KG1 (cell line): ENCODE measurements around the gene NECTIN1.

Experiments used
- DNase-seq: peaks from one replicate; lab custom pipeline; 2025; lab: John Stamatoyannopoulos, UW

Gene NECTIN1

DNA sequence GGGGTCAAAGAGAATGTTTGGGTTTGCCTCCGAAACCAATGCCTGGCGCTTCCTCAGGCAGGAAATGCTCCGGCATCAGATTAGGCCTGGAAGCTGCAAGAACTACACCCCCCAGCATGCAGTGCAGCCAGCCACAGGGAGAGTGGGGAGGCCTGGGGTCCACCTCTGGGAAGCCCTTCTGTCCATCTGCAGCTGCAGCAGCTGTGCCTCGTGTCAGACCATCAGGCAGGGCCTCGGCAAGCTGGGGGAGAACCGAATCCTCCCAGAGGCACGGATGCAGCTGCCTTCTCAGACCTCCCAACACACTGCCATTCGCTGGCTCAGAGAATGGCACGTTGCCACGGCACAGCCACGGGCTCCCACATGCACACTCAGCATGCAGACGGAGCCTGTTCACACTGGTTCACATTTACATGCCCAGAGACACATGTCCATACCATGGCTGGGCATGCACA lies 57.4 kb downstream of the NECTIN1 start:
- DNase-seq, result no peak

DNA sequence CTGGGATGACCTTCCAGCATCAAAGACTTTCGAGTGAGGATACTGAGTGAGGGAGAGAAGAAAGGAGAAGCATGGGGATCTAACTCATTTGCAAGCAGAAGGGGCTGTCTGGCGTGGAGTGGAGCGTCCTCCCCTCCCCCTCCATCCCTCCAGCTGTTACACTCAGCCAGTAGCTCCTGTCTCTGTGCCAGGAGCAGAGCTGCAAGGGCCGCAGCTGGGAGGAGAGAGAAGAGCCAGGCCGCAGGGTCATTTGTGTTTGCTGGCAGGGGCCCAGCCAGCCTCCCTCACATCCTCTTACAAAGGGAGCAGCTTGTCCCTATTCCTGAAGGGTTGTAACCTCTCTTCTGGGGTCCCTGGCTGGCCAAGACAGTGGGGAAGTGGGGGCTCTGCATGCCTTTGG lies 57.9 kb downstream of the NECTIN1 start:
- no peak for DNase-seq

DNA sequence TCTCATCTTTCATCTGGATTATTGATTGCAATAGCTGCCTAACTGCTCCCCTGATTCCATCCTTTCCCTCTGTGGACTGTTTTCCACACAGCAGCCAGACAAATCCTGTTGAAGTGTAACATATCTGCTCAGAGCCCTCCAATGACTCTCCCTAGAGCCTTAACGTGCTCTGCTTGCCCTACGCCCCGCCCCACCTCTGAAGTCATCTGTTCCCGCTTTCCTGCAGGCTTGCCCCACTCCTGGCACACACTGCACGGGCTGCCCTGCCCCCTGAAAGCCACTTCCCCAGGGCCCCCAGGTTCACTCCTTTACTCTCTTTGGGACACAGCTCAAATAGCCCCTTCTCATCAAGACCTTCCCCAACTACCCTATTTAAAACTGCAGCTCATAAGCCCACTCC lies 59.5 kb downstream of the NECTIN1 start:
- DNase-seq, result no peak

DNA sequence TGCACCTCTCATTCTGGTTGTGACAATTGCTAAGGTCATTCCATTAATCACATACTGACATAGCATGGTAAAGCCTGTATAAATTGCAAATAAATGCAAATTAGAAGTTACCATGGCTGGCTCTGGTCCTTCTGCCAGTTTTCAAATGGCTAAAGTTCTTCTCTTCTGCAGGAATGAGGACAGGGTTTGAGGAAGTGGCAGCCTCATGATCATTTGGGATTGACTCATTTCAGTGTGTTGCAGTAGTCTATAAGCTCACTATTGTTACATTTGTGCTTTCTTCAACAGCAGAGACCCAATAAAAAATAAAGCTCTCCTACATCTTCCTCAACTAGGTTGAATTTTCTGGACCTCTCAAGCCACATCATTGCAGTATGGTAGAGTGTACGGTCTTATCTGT lies 60.3 kb downstream of the NECTIN1 start:
- no peak for DNase-seq

DNA sequence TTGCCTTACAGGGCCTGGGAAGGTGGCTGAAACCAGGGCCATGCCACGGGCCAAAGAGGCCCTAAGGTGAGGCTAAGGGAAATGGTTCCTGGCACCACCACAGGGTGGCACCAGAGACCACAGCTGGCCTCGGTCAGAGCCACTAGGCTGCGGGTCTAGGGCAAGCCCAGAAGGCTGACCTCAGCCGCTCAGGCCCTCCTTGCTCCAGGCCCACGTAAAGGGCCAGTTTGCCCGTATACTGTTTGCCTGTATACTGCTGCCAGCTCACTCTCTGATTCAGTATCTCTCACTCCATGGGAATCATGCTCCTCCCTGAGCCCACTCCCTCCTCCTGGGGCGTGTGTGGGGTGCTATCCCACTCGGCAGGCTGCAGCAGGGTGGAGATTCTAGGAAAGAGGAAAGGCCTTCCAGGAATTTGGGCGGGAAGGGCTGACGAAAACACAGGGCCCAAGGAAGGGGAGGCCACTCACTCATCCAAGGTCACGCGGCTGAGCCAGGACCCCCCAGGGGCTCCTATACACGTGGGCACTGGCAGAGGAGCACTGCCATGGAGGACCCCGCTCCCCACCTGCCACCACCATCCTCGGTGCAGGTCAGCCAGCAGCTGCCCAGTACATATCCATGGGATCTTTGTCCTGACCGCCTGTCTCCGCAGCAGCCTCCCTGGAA lies 62.4 kb downstream of the NECTIN1 start:
- peak; percentile 38 for DNase-seq

DNA sequence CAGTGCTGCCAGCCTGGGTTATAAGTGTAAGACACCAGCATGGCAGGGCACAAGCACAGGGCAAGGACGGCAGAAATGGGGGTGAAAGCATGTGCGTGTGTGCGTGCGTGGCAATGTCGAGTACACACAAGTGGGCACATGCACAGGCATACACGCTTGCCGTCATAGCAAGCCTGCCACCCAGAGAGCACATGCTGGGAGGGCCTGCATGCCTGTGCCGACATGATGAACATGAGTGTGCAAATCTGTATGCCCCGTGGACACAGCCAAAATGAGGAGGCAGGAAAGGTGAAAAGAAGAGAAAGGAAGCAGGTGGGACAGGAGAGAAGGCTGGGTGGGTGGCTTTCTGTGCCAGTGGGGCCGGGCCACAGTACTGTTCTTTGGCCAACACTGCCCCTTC lies 62.9 kb downstream of the NECTIN1 start:
- no peak for DNase-seq

DNA sequence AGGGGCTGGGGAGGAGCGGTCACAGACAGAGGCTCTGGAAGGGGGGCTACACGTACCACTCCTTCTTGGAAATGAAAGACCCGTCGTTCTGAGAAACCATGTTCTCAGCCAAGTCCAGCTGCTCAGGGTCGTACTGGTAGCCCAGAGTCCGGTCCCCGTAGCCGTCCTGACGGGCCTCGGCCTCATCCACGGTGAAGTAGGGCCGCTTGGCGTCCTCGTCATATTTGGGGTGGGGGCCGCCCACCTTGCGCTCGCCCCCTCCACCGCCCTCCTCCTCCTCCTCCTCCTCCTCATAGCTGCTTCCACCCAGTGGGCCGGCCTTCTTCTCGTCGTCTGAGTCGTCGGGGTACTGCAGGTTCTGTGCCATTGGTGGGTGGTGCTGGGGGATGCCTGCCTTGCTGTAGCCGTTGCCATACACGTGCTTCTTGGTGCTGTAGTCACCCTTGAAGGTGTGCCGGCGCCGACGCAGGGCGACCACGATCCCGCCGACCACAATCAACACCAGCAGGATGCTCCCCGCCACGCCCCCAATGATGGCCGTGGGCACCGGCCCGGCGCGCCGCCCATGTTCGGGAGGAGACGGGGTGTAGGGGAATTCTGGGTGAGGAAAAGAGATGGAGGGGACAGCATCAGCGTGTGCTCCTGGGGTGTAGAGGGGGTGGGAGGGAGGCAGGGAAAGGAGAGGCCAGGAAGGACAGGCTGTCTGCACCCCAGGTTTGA lies 64.1 kb downstream of the NECTIN1 start:
- no peak for DNase-seq

DNA sequence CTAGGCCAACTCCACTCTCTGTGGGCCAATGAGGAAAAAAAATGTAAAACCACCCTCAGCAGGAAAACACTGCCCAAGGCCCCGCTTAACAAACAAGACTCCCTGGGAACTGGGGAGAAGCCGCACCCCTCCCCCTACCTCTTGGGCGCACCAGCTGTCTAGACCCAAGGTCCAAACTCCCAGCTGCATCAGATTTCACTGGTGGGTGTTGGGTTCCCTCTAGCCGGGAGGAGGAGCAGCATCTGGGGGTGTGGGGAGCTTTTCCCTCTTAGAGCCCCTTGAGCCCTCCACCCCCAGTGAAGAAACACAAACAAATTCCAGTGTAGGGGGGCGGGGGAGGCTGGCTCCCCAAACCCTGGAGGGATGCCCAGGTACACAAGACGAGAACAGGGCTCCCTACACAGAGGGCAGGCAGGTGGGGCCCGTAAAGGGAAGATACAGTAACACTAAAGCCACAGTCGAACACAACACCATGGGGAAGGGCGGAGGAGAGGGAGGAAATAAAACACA lies 64.9 kb downstream of the NECTIN1 start:
- DNase-seq, result no peak

DNA sequence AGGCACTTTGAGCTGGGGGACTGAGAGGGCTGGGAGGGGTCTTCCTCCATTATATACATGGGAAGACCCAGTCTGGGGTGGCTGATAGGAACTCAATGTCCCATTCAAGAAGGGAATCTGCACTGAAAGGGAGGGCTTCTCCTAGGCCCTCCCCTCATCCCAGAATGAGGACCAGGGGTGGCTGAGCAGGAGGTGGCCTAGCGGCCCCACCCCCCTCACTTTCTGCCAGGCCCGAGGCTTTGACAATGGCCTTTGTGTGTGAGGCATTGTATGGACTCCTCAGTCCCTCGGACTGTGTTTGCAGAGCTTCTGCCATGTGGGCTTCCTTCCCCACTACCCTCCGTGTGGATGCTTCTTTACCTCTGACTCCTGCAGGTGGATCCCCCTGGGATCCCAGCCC lies 65.7 kb downstream of the NECTIN1 start:
- DNase-seq, result no peak

DNA sequence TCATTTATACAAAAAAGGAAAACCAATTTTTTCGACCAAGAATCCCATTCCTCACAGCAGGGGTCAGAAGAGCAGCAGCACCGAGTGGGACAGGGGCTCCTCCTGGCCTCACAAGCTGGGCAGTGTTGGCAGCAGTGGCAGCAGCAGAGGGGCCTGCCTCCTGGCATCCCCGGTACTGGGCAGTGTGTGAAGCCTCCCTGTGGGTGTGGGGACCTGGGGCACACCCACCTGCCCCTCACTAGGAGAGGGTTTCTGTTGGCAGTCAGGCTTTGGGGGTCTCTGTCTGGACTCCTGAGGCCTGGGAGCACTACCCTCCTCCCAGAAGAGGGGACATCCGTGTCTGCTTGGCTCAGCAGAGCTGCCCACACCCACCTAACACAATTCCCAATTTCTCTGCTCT lies 67.8 kb downstream of the NECTIN1 start:
- no peak for DNase-seq

DNA sequence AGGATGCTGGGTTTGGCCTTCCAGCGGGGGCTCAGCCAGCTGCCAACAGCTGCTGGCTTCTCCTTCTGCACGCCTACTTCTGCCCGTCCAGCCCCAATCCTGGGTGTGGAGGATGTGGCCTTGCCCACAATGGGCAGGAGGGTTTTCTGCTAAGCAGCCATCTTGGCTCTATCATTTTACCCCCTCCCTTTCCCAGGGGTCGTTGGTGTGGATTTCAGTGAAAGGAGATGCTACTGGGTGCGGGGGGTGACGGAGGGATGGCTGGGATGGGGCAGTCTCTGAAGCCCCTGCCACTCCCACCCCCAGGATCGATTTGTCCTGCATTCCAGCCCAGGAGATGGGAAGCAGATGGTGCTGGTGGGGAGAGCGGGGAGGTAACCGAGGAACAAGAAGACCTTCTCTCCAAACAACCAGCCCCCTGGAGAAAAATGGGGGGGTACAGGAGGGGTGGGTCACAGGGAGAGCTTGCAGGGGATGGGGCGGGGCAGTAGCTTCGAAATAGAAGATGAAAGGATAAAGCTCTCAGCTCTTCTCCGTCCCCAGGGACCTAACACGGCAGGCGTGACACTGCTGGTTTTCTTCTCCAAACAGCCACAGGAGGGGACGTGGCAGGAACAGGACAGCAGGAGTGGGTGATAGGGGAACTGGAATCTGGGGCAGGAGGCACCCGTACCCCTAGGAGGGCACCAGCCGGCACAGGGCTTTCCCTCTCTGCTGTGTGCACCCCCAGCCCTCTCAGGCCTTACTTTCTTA lies 68.9 kb downstream of the NECTIN1 start:
- DNase-seq, result no peak

DNA sequence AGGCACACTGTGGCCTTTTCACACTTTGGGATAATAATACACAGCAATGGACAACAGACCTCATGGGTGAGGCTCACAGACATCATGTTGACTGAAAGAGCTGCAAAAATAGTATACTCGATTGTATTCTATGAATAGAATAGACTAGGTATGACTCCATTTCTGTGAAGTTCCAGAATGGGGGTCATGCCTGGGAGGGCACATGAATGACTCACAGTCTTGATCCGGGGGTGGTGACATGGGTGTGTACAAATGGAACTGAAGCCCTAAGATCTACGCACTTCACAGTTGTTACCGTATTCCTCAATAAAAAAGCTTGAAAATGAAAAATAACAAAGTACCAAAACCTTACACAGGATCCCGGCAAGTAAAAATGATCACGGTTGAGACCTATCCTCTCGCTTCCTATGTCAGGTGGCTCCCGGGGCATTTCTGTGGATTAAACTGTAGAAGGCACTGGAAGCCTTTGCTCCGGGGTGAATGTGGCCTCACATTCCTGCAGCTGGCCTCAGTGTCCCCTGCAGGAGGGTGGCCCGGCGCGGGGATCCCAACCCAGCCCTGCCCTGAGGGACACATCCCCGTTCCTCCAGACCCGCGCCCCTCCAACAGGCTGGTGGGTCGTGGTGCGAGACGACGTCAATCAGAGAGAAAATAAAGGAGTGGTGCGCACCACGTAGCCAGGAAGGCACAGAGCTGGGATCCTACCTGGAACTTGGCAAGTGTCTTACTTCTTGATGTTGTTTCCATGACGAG lies 75.9 kb downstream of the NECTIN1 start:
- no peak for DNase-seq

DNA sequence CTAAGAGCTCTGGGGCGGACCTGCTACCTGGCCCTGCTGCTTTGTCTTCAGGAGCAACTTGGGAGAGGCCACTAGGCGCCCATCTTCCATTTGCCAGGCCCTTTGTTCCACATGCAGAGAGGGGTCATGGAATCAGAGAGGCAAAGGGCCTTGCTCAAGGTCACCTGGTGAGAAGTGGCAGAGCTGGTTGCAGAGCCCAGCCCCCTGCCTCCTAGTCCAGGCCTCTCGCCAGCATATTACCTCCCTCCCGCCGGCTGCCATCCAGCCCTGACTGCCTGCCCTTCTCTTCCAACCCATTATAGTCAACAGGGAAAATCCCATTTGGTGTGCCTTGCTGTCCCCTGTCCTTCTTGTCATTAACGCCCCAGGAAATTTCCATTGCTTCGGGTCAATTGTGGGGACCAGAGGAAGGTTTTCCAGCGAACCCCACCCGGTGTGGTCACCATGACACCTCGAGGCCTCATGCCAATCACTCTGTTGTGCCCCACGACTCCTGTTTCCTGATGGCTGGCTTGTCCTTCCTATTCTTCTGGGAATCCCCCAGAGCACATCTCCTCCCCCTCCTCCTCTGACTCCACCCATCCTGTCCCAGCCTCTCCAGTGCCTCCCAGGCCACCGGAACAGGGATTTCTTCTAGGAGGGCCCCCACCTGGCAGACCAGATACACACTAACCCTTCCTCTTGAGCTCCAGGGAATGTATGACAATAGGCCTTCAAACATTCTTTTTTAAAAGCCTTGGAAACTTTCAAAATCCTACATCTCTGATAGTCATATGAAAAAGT lies 77.0 kb downstream of the NECTIN1 start:
- DNase-seq, result no peak

DNA sequence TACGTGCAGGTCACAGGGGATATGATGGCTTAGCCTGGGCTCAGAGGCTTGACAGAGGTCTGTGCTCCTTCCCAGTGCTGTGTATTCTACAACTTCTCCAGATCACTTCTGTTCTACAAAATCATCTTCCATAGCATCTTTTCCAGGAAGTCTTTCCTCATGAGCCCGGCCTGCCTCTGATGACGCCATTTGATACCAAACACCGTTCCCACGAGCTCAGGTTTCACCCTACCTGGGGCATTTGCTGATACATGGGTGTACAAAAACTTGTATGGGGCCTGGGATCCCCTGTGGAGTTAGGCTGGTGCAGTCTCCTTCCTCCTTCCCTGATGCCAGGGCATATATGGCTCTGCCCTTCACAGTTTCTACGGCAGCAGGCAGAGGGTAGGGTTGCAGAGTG lies 78.7 kb downstream of the NECTIN1 start:
- DNase-seq, result no peak

DNA sequence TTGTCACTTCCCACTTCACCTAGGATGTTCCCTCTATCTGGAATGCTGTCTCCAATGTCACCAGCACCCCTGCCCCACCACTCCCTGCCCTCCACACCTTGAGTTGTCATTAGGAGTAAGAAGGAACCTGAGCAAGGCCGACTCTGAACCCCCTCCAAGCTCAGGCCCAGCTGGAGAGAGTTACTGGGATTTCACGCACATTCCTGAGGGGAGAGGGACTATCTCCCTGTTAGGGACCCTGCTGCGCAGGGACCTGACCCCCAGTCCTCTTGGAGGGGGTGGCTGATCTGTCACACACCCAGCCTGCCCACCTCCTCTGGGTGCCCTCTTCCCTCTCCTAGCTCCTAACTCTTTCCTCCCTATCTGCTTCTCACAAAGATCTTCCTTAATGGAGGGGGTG lies 81.7 kb downstream of the NECTIN1 start:
- no peak for DNase-seq

DNA sequence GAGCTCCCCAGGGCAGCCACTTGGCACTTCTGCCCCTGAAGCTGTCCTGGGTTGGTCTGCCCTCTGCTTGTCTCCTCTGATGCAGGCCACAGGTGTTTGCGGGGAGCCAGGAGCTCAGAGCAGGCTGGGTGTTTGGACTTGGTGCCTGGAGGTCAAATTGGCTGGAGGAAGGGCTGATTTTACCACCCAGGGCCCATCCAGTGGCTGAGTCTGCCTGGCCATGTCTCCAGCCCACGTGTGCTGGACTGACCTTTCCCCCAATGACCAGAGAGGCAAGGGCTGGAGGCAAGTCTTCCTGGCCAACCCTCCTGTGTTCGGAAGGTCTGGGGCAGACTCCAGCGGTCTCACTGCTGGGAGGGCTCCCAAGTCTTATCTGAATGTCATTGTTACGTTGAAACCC lies 84.0 kb downstream of the NECTIN1 start:
- no peak for DNase-seq

DNA sequence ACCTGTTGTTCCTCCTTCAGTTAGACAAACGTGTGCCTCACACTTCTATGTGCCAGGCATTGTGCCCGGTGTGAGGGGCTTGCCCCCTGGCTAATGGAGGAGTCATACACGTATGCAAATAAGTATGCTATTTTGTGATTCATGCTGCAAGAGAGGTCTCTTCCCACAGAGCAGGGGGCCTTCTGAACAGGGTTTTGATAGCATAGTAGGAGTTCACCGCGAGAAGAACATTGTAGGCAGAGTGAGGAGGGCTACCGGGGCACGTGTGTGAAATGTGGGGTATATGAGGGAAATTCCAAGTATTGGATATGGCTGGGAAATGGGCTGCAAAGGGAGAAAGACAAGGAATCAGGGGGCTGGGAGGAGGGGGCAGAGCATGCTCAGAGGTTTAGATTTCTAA lies 84.5 kb downstream of the NECTIN1 start:
- no peak for DNase-seq

DNA sequence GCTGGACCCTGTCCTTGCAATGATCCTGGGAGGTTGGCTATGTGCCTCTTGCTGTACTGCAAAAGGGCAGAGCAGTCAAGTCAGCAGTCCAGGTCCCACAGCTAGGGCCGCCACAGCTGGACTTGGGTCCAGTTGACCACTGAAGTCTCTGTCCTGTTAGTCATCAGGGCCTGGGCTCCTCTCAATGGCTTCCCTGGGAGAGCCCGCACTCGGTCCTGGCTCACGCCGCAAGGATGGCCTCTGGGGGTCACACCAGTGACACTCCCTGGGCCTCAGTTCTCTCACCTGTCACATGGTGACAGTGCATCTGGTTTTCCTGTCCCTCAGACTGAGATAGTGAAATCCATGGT lies 85.1 kb downstream of the NECTIN1 start:
- no peak for DNase-seq

DNA sequence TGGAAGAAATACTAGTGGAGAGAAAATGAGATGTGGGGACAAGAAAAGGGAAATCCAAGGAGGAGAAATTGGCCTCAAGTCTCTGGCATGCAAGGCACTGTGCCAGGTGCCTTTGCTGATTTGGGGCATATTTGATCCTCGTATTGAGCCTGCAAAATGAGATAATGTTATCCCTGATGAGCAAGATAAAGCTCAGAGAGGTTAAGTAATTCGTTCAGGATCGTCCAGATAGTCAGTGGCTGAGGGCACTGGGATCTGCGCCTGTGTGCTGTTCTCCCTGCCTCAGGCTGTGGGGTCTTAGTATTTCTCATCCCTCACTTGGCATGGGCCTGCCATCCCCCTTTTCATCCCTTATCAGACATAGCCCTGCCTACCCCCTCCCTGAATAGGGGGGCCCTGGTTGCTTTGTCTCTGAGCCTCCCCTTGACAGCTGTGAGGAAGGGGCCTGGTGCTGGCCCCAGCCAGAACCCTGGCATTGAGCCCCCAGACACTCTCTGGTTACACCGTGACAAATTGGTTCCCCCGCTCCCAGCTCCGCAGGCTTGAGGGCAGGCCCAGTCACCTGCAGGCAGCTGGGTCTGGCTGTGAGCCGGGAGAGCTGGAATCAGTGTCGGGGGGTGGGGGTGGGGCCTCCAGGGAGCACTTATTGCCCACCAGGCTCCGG lies 85.7 kb downstream of the NECTIN1 start:
- no peak for DNase-seq

DNA sequence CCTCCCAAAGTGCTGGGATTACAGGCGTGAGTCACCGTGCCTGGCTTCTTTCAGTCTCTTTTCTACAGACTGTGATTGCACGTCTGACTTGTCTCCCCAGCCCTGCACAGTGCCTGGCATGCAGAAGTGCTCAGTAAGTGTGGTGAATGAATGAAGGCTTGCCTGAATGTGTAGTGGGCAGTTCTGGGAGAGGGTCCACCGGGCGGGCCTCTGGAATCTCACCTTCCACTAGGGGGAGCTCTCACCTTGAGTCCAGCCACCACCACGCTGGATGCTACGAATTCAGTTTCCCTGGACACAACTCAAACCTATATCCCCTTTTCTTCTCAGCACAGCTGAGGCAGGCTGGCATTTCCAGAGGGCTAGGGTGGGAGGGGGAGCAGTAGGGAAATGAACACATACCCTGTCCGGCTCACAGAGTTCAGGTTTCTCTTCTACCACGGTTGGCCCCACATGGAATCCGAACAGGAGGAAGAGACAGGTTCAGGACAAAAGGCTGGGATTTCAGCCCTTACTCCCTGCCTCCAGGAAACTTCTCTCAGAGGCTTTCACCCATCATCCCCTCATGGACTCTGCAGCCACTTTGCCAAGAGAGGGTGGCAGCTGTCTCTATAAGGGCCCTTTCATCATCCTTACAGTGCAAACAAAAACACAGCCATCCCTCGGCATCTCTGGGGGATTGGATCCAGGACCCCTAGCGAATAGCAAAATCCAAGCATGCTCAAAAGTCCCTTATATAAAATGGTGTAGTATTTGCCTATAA lies 86.8 kb downstream of the NECTIN1 start:
- no peak for DNase-seq
